Measurements from ENCODE around the gene GPX2.

DNA sequence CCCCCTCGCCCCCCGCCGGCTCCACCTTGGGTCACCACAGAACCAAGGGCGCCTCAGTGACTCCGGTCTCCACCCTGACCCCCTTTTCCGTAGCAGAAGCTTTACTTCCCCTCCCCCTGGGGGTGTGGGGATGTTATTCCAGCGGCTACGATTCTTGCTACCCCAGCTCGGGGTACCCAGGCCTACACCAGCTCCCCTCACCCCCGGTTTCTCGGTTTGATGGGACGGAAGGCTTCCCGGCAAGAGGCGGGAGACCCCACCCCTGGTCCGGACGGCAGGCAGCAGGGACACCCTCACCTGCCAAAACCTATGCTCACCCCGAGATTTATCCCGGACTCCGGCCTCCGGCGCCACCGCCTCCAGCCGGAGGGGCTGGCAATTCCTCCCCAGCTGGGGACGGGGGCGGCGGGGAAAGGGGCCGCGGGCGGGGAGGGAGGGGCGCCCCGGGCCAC, 29.0 kb upstream of the GPX2 start:
- no peak for TF ChIP-seq POLR2A (IDR thresholded peaks at IDR 0.05)
- TF ChIP-seq, protein P1, sequence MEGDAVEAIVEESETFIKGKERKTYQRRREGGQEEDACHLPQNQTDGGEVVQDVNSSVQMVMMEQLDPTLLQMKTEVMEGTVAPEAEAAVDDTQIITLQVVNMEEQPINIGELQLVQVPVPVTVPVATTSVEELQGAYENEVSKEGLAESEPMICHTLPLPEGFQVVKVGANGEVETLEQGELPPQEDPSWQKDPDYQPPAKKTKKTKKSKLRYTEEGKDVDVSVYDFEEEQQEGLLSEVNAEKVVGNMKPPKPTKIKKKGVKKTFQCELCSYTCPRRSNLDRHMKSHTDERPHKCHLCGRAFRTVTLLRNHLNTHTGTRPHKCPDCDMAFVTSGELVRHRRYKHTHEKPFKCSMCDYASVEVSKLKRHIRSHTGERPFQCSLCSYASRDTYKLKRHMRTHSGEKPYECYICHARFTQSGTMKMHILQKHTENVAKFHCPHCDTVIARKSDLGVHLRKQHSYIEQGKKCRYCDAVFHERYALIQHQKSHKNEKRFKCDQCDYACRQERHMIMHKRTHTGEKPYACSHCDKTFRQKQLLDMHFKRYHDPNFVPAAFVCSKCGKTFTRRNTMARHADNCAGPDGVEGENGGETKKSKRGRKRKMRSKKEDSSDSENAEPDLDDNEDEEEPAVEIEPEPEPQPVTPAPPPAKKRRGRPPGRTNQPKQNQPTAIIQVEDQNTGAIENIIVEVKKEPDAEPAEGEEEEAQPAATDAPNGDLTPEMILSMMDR (IDR thresholded peaks at IDR 0.05), result no peak
